NCI-H774 (cell line): ENCODE results near the gene MLLT1.

Experiments used
- DNase-seq: peaks from one replicate; lab custom pipeline; 2025; lab: John Stamatoyannopoulos, UW

MLLT1 gene

DNA sequence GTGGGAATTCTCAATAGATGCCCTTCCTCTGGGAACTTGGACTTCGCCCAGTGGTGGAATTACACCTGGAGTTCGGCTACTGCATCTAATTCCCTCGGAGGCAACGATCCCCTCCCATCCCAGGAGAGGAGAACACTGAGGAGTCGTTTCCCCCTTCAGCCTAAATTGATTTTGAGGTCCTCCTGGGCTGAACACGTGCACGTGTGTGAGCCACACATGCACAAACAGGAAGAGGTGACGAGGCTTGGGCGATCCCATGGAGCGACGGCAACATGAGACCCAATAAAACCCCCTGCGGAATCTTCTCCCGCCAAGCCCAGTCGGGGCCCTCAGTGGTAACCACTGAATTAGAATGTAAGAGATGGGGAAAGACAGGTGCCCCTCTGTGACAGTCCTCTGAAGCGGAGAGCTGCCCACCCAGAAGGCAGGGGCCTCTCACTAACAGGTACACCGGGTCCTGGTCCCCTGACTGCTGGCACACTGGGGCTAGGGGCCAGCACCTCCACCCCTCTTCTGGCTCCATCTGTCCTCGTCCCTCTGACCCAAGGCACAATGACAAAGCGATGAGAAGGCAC, 4.5 kb downstream of the MLLT1 start:
- no peak for DNase-seq

DNA sequence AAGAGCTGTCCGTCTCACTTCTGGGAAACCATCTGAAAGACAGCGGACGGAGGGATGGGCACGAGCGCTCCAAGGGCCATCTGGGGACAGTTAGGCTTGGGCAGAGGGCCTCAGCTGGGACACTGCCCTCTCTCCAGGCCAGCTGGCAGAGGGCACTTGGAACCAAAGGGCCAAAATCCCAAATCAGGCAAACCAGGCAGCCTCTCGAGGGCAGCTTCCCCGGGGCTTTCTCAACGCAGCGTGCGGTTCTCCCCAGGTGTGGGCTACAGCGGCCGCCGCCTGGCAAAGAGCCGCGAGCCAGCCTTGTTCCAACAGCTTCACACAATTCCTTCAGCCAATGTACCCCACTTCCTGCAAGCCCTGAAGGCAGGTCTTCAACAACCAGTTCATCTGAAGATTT, 5.0 kb downstream of the MLLT1 start:
- no peak for DNase-seq

DNA sequence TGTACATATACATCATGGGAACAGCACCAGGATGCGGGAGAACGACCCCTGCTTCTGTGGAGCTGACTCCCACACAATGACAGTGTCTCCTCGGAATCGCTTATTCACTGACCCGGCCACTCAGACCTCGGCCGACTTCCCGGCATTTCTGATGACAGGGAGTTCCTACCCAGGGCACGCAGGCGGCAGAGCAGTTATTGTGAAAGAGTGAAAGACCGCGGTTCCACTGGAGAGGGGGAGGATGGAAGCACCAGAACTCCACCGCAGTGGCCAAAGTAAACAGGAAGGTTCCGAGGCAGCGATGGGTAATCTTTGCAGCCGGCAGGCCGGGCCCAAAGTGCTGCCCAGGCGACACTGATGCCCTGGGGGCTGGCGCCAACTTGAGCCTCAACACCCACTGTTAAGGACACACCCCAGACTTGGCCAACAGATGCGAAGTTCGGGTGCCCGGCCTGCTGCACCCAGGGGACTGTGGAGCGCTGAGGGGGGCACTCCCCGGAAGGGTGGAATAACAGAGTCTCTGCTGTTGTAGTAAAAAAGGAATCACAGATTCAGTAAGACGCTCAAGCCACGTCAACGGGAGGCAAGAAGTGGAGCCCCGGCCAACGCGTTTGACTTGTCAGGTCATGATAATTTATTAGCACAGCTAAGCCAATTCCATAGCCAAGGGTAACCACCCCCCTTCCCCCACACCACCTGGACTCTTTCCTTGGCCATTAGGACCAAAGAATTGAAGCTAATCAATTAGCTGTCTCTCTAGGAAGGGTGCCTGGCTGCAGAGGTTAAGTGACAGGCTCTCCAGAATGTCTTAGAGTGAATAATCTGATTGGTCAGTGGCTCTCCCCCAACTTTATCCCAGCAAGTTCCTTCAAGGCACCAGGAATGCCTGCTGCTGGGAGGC, 5.8 kb downstream of the MLLT1 start:
- DNase-seq, result no peak

DNA sequence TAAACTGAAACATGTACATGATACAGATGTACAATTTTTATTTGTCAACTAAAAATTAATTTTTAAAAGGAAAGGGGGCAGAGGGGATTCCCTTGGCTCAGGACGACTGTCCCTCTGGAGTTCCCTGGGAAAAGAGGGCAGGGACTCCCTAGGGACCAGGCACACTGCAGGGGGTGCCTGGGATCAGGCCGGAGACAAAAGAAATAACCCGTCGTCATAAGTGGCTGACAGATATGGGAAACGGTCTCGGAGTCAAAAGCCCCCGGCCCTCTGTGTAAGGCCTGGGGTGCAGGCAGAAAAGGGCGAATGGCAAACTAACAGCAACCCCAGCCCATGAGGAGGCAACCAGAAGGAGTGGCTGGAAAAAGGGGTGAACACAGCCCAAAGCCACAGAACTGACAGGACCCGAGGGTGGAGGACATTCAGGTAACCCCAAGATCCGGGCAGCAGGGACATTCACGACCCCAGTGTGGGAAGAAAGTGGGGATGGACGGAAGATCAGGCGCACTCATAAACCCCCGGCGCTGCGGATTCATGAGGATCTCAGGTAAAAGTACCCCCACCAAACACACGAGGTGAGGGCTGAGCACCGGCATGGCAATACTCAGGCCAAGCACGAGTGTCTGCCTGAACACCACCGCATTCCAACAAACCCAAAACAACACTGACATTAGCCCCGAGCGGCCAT, 6.7 kb downstream of the MLLT1 start:
- DNase-seq, result no peak

DNA sequence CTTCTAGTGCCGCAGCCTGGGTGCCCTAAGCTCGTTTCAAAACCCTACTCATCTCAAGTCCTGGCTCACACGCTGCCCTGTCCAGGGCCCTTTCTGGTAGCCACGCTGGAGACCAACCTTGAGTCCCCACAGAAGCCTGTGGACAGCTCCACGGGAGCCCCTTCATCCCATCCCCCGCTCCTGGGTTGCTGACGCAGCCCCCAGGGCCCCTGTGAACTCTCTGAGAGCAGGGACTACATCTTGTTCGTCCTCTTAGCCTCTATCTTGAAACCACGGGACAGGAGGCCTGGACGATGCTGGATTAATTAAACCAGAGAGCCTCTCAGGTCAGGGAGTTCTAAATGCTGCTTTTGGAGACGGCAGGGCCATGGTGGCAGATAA, 7.4 kb downstream of the MLLT1 start:
- no peak for DNase-seq

DNA sequence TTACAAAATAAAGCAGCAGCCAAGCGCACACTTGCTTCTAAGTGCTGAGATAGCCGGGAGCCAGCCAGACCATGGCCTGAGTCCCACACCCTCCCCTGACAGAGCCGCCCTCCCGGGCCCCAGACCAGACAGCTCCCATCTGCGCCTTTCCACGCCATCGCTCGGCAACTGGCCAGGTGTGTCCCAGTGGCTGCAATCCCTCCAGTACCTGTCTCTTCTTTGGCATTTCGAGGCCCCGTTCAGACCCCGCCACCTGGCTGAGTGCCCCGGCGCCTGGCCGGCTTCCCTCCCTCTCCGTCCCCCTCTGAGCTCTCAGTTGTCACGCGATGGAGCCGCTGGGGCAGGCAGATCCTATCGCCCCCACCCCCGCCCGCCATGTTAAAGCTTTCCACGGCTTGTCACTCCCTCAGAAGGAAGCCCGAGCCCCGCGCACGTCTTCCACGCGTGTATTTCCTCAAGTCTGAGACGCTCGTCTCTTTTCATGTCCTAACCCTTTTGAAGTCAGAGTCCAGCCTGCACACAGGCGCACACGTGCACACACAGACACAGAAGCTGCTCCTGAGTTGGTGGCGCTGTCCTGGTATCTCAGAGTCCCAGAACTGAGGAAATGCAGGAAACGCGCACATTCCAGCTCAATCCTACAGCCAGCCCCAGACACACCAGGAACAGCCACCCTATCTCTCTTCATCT, 7.9 kb downstream of the MLLT1 start:
- DNase-seq, result no peak

DNA sequence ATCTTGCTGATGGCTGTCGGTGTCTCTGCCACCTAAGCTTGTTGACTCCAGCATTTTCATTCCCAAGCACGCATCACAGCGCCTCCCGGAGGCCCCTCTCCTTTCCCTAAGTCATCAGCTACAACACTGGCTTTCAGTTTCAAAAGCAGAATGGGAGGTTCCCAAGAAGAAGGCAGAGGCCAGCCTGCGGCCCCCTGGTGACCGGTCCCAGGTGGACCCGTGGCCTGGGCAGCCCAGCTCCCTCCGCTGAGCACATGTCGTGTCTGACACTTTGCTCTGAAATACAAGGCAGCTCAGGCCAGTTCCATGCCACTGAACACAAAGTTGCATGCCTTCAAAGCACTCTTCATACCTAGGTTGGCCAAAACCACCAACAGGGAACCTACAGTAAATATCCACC, 8.5 kb downstream of the MLLT1 start:
- no peak for DNase-seq

DNA sequence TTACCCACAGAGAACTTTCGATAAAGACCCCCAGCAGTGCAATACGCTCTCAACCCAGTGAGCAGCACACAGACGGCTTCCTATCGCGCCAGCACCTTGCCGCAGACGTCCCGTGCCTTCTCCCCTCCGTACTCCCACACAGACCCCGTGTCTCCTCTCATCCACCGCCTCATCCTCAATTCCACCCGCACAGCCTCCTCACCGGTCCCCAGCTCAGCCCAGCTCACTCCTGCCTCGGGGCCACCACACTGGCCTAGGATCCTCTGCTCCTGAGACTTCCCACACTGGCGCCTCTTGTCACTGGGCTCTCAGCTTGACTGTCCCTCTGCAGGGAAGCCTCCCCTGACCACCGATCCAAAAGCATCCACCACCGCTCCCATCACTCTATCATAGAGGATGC, 9.0 kb downstream of the MLLT1 start:
- DNase-seq, result no peak

DNA sequence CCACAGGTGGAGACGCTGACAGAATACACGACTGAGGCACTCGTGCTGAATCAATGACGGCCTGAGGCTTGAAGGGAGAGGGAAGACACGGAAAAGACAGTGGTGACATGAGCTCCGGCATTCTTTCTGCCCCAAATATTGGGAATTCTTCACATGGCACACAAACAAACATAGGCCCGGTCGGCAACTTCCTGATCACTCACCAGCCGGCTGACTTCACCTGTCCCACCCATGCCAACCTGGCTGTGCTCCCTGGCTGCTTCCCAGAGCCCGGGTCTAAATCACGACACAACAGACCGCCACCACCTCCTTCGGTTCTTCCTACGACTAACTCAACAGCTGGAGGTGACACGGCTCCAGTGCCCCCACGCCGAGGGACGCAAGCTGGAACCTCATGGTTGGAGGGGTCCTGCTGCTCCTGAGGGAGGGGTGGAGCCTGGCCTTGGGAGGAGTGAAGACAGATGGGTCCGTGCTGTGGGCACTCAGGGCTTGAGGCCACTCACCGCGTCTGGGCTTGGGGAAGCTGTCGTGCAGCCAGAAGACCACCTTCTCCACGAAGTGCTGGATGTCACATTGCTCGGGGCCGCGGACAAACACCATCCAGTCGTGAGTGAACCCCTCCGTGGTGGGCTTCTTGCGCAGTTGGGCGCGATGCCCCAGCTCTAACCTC, 9.6 kb downstream of the MLLT1 start:
- no peak for DNase-seq

DNA sequence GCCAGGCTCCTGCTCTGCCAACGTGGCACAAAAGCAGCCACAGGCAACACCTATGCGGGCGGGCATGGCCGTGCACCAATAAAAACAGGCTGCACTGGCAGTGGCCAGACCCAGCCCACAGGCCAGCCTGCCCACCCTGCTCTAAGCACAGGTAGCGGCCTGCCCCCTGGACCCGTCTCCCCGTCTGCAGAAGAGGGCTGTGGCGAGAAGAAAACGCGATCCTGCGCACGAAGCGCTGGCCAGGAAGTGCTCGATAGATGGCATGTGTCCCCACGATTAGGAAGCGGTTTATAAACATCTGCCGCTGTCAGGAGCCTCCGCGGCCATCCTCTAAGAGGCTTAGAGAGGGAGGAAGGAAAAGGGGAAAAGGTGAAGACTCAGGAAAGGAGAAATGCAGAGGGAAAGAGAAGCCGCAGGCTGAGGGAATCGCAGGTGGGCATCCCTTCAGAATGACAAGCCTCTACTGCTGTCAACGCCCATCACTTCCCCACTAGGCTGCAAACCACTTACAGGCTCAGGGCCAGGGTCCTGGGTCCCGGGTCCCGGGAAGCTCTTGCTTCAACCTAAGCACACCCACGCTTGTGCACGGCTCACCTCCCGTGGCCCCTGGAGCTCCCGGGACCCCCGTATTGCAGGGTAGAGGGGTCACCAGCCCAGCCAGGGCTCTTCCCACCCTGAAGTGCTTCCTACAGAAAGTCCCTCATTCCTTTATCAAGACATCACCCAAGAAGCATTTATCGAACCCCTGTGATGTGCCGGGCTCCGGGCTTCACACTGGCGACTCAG, 10.5 kb downstream of the MLLT1 start:
- no peak for DNase-seq

DNA sequence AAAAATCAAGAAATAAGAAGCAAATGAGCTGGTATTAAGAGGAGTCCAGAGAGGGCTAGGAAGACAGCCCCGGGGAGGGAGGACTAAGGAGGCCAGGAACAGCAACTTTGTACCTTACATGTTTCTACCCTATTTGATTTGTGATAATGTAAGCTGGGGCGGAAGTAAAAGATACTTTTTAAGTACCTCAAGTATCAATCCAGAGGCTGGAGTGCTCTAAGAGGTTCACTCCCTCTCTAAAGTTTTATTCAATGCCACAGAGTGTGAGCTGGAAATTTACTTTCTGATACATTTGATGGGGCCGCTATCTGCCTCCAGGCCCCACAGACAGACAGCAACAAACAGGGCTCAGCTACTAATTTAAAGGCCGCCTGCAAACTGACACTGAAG, 11.4 kb downstream of the MLLT1 start:
- no peak for DNase-seq

DNA sequence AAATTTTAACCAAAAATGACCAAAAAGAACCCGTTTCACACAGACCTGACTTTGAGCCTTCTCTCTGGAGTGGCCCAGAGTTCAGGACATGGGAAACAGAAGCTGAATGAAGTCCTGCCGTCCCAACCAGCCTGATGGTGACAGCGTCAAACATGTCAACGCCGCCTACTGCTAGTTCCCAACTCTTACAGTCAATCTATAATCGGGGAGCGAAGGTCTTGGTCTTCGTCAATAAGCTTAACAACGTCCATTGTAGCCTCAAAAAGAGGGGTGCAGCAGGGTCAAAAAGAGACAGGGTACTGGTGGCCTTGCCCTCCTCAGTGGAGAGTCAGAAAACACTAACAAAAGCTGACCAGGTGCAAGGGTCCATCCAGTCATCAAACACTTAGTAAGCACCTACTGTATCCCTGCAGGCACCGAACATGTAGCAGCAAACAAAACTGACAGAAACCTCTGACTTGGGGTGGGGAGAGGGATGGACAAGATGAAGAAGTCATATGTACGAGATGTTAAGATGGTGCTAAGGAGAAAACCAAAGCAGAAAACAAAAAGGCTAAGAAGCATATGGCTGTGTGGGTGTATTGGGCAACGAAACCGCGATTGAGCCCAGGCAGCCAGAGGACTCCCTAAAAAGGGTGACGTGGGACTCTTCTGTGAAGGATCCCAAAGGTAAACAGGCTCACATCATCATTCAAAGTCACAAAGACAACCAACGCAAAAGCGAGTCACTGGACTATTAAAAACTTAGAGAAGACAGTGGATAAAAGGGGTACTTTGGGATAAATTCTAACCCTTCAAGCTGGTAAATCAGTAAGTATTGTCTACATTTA, 12.0 kb downstream of the MLLT1 start:
- no peak for DNase-seq

DNA sequence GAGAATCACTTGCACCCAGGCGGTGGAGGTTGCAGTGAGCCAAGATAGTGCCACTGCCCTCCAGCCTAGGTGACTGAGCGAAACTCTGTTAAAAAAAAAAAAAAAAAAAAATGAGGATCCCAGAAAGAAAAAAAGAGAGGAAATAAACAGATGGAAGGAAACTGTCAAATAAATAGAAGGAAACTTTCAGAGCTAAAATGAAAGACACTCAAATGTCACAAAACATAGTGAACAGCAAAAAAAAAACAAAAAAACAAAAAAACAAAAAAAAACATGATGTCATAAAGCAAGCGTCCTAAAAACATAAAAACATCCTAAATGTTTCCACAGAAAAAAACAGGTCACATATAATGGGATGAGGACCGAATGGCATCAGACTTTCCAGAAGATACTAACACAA, 15.0 kb downstream of the MLLT1 start:
- DNase-seq, result no peak

DNA sequence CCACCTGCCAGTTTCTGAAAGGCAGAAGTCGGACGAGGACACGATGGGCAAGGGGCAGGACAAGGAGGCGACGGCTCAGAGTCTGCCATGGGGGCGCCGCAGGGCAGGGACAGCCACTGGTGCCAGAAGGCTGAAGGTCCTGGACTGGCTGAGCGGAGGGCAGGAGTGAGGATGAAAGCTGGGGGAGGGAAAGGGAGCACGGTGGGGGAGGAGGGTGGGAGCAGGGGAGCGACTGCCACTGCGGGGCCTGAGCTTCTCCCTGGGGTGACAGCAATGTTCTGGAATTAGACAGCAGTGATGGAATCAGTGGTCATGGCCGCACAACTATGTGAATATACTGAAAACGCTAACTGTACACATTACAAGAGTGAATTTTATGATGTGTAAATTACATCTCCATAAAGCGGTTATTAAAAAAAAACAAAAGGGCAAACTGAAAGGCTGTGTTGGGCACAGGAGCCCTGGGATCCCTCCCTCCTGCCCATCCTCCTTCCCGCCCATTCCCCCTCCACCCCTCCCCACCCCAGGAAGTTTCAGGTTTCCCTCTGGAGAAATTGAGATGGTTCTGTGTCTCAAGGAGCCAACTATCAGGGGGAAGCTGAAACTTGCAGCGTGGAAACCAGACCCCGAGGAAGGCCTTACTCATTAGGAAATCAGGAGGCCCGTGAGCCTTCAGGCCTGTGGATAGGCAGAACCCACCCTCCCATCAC, 15.9 kb downstream of the MLLT1 start:
- no peak for DNase-seq

DNA sequence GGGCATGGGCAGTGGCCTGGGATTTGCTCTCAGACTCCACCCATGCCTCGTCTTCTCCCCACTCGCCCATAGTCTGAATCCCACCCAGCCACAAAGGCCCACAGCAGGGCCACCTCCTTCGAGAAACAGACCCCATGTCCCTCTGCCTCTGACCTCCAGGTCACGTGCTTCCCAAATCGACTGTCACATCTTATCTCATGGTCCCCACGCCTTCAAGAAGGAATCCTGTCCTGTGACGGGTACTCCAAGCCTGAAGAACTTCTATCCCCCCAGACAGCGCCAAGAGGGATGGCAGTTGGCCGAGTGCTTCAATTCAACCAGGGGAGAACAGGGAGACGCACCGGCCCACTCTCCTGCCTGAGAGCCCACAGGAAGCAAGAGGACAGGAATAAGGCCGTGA, 16.5 kb downstream of the MLLT1 start:
- DNase-seq, result no peak

DNA sequence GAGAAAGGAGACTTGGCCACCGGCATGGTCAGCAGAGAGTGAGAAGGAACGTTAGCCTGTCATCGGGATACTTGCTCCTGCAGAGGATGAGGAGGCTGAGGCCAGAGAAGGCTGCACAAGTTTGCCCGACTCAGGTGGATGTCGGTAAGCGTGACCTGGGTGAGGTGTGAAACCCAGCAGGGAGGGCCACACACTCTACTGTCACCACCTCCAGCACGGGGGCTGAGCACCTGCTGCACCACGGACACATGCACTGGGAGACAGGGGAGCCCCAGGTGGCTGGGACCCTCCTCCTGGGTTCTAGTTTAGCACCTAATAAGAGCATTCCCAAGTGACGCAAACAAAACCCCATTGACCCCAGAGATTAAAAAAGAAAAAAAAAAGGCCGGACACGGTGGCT, 17.3 kb downstream of the MLLT1 start:
- no peak for DNase-seq

DNA sequence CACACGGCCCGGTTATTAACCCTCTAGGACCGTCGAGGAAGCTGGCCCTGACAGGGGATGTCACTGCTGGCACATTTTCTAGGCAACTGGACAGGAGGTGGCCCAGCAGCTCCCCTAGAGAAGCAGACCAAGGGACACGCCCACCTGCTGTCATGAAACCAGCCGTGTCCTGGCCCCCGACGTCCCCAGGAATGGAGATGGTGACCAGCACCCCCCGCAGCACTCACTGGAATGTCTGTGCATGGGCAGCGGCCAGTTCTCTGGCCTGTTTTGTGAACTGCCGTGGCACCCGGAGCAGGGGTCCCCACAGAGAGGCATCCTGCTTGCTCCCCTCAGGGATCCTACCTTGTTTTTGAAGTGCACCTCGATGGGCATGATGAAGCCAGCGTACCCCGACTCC, 17.9 kb downstream of the MLLT1 start:
- no peak for DNase-seq

DNA sequence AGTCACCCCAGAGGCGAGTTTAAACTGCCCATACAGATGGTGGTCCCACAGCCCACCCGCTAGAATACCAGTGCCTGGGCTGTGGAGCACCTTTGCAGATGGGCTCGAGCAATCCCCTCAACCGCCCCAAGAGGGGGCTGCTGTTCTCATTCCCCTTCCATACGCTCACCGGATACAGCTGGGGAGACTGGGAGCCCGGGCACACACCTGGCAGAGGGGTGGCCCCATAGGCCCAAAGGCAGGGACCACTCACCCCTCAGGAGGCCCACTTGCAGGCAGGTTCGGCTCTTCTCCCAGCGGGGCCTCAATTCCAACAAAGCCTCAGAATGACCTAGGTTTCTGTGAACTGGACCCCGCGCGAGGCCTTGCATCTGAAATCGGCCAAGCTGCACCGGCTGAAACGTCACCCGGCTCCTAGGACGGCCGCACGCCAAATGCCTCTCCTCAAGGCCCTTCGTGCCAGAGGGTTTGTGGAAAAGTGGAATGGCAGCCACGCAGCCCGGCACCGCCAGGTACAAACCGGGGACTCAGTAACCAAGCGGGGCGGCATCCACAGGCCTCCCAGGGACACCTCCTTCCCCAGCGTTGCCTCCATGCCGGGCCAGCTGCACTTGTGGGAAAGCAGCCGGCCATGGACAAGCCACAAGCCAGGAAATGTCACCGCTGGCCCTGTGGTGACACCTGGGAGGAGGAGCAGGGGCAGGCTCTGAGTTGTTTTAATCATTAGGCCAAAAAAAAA, 18.7 kb downstream of the MLLT1 start:
- no peak for DNase-seq

DNA sequence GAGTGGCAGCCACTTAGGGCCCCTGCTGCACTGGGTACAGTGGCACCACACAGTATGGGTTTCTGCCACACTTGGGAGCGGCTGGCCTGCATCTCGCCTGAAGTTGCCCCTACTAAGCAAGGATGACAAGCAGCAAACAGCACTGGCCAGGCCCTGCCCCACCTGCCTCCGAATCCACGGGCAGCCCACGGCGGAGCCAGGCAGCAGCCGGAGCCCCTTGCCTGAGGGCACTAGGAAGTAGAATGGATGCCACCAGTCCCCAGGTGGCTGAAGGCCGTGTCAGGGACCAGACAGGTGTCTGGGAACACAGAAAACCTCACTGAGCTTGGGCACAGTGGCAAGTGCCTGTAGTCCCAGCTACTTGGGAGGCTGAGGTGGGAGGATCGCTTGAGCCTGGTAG, 19.4 kb downstream of the MLLT1 start:
- no peak for DNase-seq
